Progenitor cell of endocrine pancreas (in vitro differentiated cells): Measurements from ENCODE around the gene ACLY. TPM values are rescaled to one million over a fixed set of nuclear protein-coding genes. Genes with fewer than 3 reads are reported as not detected.

Experiments
- DNase-seq: peaks from one replicate; pipeline ENCODE4 v3.0.0; 2021; ENCODE audit warnings: low spot score; ENCODE audit not compliant: unreplicated experiment
- H3K27ac Mint-ChIP-seq: 2 replicates; pipeline ENCODE4 v1.8.0; 2021; ENCODE audit warnings: mild to moderate bottlenecking, moderate library complexity, mixed read lengths
- H3K27me3 Mint-ChIP-seq: 2 replicates; pipeline ENCODE4 v1.8.0; 2021; ENCODE audit warnings: mixed read lengths
- H3K36me3 Mint-ChIP-seq: 2 replicates; pipeline ENCODE4 v1.8.0; 2022; ENCODE audit warnings: mixed read lengths; ENCODE audit not compliant: insufficient read depth
- H3K4me1 Mint-ChIP-seq: 2 replicates; pipeline ENCODE4 v1.8.0; 2021; ENCODE audit warnings: low read depth, mixed read lengths
- H3K4me3 Mint-ChIP-seq: 2 replicates; pipeline ENCODE4 v1.8.0; 2021; ENCODE audit warnings: low read depth, mild to moderate bottlenecking, moderate library complexity, mixed read lengths
- H3K9me3 Mint-ChIP-seq: 2 replicates; pipeline ENCODE4 v1.8.0; 2021; ENCODE audit warnings: low read depth, mixed read lengths
- total RNA-seq: library from RNA; stranded (reverse); gene quantifications from 2 replicates; pipeline ENCODE4 v1.2.1, GENCODE V29; 2021
- TF ChIP-seq, protein P1 (sequence below): fragments of 200-600 bp; sonication (generic); IDR thresholded peaks from one replicate; pipeline ENCODE4 v1.5.0; 2021; ENCODE audit warnings: antibody characterized with exemption, mild to moderate bottlenecking; ENCODE audit not compliant: unreplicated experiment

The ACLY gene
- total RNA-seq, 1 donor from 2014 or later, result 188 TPM

DNA sequence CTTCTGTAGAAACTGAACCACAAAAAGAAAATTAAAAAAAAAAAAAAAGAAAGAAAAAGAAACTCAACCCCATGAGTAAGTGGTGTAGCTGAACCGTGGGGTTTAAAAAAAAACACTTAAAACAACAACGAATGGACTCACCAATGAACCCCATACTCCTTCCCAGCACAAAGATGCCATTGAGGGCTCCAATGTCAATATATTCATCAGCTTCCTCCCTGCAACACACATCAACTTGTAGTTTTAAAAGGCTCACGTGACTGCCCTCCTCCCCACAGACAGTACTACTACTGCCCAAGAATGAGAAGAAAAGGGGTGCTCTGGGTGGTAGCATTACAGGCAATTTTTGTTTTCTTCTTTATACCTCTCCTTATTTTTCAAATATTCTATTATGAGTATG, 50.2 kb downstream of the ACLY start:
- H3K27ac Mint-ChIP-seq, result peak overlapping the region; percentile 62
- no peak for DNase-seq
- H3K4me1 Mint-ChIP-seq, result peaks cover 2% of the 10 kb centered on the region
- no peaks in the 10 kb centered on the region for H3K27me3 Mint-ChIP-seq
- TF ChIP-seq, protein P1, sequence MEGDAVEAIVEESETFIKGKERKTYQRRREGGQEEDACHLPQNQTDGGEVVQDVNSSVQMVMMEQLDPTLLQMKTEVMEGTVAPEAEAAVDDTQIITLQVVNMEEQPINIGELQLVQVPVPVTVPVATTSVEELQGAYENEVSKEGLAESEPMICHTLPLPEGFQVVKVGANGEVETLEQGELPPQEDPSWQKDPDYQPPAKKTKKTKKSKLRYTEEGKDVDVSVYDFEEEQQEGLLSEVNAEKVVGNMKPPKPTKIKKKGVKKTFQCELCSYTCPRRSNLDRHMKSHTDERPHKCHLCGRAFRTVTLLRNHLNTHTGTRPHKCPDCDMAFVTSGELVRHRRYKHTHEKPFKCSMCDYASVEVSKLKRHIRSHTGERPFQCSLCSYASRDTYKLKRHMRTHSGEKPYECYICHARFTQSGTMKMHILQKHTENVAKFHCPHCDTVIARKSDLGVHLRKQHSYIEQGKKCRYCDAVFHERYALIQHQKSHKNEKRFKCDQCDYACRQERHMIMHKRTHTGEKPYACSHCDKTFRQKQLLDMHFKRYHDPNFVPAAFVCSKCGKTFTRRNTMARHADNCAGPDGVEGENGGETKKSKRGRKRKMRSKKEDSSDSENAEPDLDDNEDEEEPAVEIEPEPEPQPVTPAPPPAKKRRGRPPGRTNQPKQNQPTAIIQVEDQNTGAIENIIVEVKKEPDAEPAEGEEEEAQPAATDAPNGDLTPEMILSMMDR, result no peak
- peaks cover 32% of the 10 kb centered on the region for H3K36me3 Mint-ChIP-seq
- H3K9me3 Mint-ChIP-seq, result no peaks in the 10 kb centered on the region
- no peak overlapping the region for H3K4me3 Mint-ChIP-seq

DNA sequence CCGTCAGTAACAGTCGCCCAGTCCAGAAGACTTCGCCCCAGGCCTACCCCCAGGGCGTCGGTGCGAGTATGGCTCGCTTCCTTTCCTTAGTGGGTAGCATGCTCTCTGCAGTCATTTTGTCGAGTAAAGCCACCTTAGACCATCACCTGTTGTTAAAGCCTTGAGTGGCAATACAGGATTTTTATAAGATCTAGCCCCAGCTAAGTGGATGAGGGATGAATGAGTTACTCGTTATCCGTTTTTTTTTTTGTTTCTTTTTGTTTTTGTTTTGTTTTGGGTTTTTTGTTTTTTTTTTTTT, 53.2 kb downstream of the ACLY start:
- Mint-ChIP-seq H3K27ac (peak overlapping the region; percentile 88), H3K27me3 (no peaks in the 10 kb centered on the region), H3K36me3 (peaks cover 20% of the 10 kb centered on the region), H3K9me3 (no peaks in the 10 kb centered on the region), H3K4me3 (no peak overlapping the region), H3K4me1 (peaks cover 6% of the 10 kb centered on the region)
- no peak for DNase-seq
- TF ChIP-seq, protein P1, result no peak

- H3K27me3 Mint-ChIP-seq, result no peaks in the 10 kb centered on the region
- H3K36me3 Mint-ChIP-seq, result peaks cover 20% of the 10 kb centered on the region
- TF ChIP-seq, protein P1, result no peak
- peak; percentile 81 for DNase-seq
- H3K27ac Mint-ChIP-seq, result peak within 1 kb of the TSS; percentile 88
- H3K4me3 Mint-ChIP-seq, result no peak within 1 kb of the TSS
- H3K9me3 Mint-ChIP-seq, result no peaks in the 10 kb centered on the region
- peaks cover 7% of the 10 kb centered on the region for H3K4me1 Mint-ChIP-seq
Measured at GRCh38 chr17:41864836-41865595, 53.7 kb downstream of the ACLY start, which contains the start of gene KLHL11. Gene KLHL11 (minus strand): TSS chr17:41865423. CDS start chr17:41865370, 53 bp downstream.

DNA sequence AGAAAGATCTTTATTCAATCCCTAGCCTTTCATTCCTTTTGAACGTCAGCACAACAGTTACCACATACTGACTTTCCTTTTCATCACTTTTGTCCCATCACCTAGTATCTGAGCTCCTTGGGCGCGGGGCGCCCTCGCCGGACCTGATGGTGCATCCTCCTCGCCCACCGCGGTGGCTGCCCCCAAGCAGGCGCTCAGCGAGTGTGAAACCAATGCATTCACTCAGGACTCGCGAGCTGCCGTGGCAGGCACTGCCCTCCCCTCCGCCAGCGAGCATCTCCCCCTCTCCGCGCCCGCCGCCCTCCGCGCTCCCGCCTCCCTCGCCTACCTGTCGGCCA, 54.3 kb downstream of the ACLY start:
- no peaks in the 10 kb centered on the region for H3K9me3 Mint-ChIP-seq
- H3K27me3 Mint-ChIP-seq, result no peaks in the 10 kb centered on the region
- peaks cover 13% of the 10 kb centered on the region for H3K4me1 Mint-ChIP-seq
- peaks cover 17% of the 10 kb centered on the region for H3K36me3 Mint-ChIP-seq
- no peak for DNase-seq
- TF ChIP-seq, protein P1, result no peak
- no peak overlapping the region for H3K27ac Mint-ChIP-seq
- no peak overlapping the region for H3K4me3 Mint-ChIP-seq

- no peak for DNase-seq
- Mint-ChIP-seq H3K9me3 (no peaks in the 10 kb centered on the region), H3K4me1 (peaks cover 13% of the 10 kb centered on the region), H3K36me3 (peaks cover 11% of the 10 kb centered on the region), H3K27me3 (no peaks in the 10 kb centered on the region), H3K4me3 (no peak overlapping the region), H3K27ac (no peak overlapping the region)
- TF ChIP-seq, protein P1, result no peak
Measured at GRCh38 chr17:41863074-41863848, 55.5 kb downstream of the ACLY start.
